GM23338 (cell line): ENCODE measurements around the gene OR5M3. TPM values are rescaled to one million over a fixed set of nuclear protein-coding genes. Genes with fewer than 3 reads are reported as not detected.

Experiments
- CTCF ChIP-seq, 2 experiments: fragments of 200-600 bp in 1 of 2; sonication (generic) in 1 of 2; conservative IDR thresholded peaks; 2 replicates each; pipeline versions ENCODE4 v1.5.1 to v1.6.1; 2016 to 2017; ENCODE audit warnings: antibody characterized with exemption in 2 of 2, low read depth in 2 of 2, mild to moderate bottlenecking in 2 of 2, moderate library complexity in 1 of 2
- ZNF462 ChIP-seq: fragments of 250-450 bp; sonication (Bioruptor Pico); IDR thresholded peaks from 2 replicates; pipeline ENCODE4 v1.5.0; 2020; ENCODE audit warnings: mild to moderate bottlenecking, moderate library complexity
- polyA plus RNA-seq: library from polyadenylated mRNA; unstranded; fragments of >200 nt; fragmentation: Nextera tagmentation; extraction: Ambion mirVana; gene quantifications from 2 replicates; pipeline ENCODE4 v1.2.1, GENCODE V29; 2016
- total RNA-seq: library from RNA; depleted of rRNA; stranded (reverse); fragments of >200 nt; shearing (Covaris generic); gene quantifications from 2 replicates; pipeline ENCODE4 v1.2.3, GENCODE V29; 2014; rRNA removed

Gene OR5M3
- total and polyA plus RNA-seq, 2 experiments from 2014 or later, result not detected

GRCh38 chr11:56453521-56453920 lies 19.6 kb downstream of the OR5M3 start (continued):
- TF ChIP-seq CTCF (conservative IDR thresholded peaks at IDR 0.05; ENCODE audit: low read depth in 2 of 2), result no peak
- no peak for TF ChIP-seq ZNF462 (CRISPR knock-in tag)

Other genes starting within 250 kb of the OR5M3 start
- gene OR5T2, start 239.1 kb downstream of the OR5M3 start, total RNA-seq, result not detected in 2 replicates
- not detected in 2 replicates for gene OR5T2, start 239.1 kb downstream of the OR5M3 start, polyA plus RNA-seq
- gene OR5T3, start 221.1 kb downstream of the OR5M3 start, total RNA-seq, result not detected in 2 replicates
- not detected in 2 replicates for gene OR5T3, start 221.1 kb downstream of the OR5M3 start, polyA plus RNA-seq
- gene OR5T1, start 199.2 kb downstream of the OR5M3 start, total RNA-seq, result not detected in 2 replicates
- gene OR5T1, start 199.2 kb downstream of the OR5M3 start, polyA plus RNA-seq, result not detected in 2 replicates
- gene OR8H1, start 181.1 kb downstream of the OR5M3 start, total RNA-seq, result not detected in 2 replicates
- gene OR8H1, start 181.1 kb downstream of the OR5M3 start, polyA plus RNA-seq, result not detected in 2 replicates
- gene OR8K3, start 158.2 kb downstream of the OR5M3 start, total RNA-seq, result not detected in 2 replicates
- not detected in 2 replicates for gene OR8K3, start 158.2 kb downstream of the OR5M3 start, polyA plus RNA-seq
- not detected in 2 replicates for gene OR8K1, start 127.3 kb downstream of the OR5M3 start, total RNA-seq
- not detected in 2 replicates for gene OR8K1, start 127.3 kb downstream of the OR5M3 start, polyA plus RNA-seq
- gene OR8J1, start 119.1 kb downstream of the OR5M3 start, total RNA-seq, result not detected in 2 replicates
- not detected in 2 replicates for gene OR8J1, start 119.1 kb downstream of the OR5M3 start, polyA plus RNA-seq
- gene OR8U1, start 97.7 kb downstream of the OR5M3 start, total RNA-seq, result not detected in 2 replicates
- gene OR8U1, start 97.7 kb downstream of the OR5M3 start, polyA plus RNA-seq, result not detected in 2 replicates
- not detected in 2 replicates for gene OR5AL1, start 60.7 kb downstream of the OR5M3 start, total RNA-seq
- not detected in 2 replicates for gene OR5AL1, start 60.7 kb downstream of the OR5M3 start, polyA plus RNA-seq
- gene OR5M8, start 18.0 kb upstream of the OR5M3 start, total RNA-seq, result not detected in 2 replicates
- not detected in 2 replicates for gene OR5M8, start 18.0 kb upstream of the OR5M3 start, polyA plus RNA-seq
- not detected in 2 replicates for gene OR5M11, start 69.9 kb upstream of the OR5M3 start, total RNA-seq
- not detected in 2 replicates for gene OR5M11, start 69.9 kb upstream of the OR5M3 start, polyA plus RNA-seq
- gene OR5M10, start 104.4 kb upstream of the OR5M3 start, total RNA-seq, result not detected in 2 replicates
- gene OR5M10, start 104.4 kb upstream of the OR5M3 start, polyA plus RNA-seq, result not detected in 2 replicates
- gene OR5M1, start 141.5 kb upstream of the OR5M3 start, total RNA-seq, result not detected in 2 replicates
- gene OR5M1, start 141.5 kb upstream of the OR5M3 start, polyA plus RNA-seq, result not detected in 2 replicates
- not detected in 2 replicates for gene OR5AP2, start 169.1 kb upstream of the OR5M3 start, total RNA-seq
- gene OR5AP2, start 169.1 kb upstream of the OR5M3 start, polyA plus RNA-seq, result not detected in 2 replicates
- not detected in 2 replicates for gene OR5AR1, start 190.3 kb upstream of the OR5M3 start, total RNA-seq
- not detected in 2 replicates for gene OR5AR1, start 190.3 kb upstream of the OR5M3 start, polyA plus RNA-seq
- not detected in 2 replicates for gene OR9G1, start 225.7 kb upstream of the OR5M3 start, total RNA-seq
- gene OR9G1, start 225.7 kb upstream of the OR5M3 start, polyA plus RNA-seq, result not detected in 2 replicates